ENCODE results near the gene LTBP3. TPM values are rescaled to one million over a fixed set of nuclear protein-coding genes. Genes with fewer than 3 reads are reported as not detected.

Gene LTBP3
- total and polyA plus RNA-seq, 2 experiments from 2014 or later, result 53.7 to 85.3 TPM

DNA sequence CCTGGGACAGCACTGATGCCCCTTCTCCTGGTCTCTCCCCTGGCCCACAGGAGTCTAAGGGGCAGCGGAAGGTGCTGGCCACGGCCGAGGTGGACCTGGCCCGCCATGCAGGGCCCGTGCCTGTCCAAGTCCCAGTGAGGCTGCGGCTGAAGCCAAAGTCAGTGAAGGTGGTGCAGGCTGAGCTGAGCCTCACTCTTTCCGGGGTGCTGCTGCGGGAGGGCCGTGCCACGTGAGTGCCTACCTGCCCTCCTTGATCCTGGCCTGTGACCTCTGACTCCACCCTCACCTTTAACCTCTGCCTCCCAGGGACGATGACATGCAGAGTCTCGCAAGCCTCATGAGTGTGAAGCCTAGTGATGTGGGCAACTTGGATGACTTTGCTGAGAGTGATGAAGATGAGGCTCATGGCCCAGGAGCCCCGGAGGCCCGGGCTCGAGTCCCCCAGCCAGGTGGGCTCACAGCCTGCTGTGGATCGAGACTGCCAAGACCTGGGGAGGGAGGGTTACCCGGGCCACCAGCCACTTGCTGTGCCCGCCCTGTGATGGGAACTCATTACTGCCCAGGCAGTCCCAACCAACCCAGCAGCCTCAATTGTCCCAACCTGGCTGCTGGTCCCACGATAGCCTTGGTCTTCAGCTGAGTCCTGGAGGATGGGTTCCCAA is 22.0 kb upstream of the LTBP3 start:
- Histone ChIP-seq H3K4me2 (no peak overlapping the region), H4K20me1 (ENCODE audit: insufficient read depth, poor library complexity, severe bottlenecking) (no peaks in the 10 kb centered on the region), H2AFZ (no peak overlapping the region), H3K4me3 (no peak overlapping the region), H3K27ac (no peak overlapping the region), H3K27me3 (peaks cover 20% of the 10 kb centered on the region), H3K9me3 (ENCODE audit: low read depth) (no peaks in the 10 kb centered on the region), H3K79me2 (peaks cover 3% of the 10 kb centered on the region), H3K4me1 (ENCODE audit: insufficient read depth) (peaks cover 25% of the 10 kb centered on the region), H3K9me2 (replicated peaks; ENCODE audit: insufficient read depth) (no peaks in the 10 kb centered on the region), H3K36me3 (replicated peaks; ENCODE audit: insufficient read depth, low read depth) (no peaks in the 10 kb centered on the region)
- WGBS (ENCODE audit: low lambda C conversion rate, missing lambda C conversion rate), result 95% methylated on average over 19 of the region's 19 CpGs
- TF ChIP-seq, protein P1, sequence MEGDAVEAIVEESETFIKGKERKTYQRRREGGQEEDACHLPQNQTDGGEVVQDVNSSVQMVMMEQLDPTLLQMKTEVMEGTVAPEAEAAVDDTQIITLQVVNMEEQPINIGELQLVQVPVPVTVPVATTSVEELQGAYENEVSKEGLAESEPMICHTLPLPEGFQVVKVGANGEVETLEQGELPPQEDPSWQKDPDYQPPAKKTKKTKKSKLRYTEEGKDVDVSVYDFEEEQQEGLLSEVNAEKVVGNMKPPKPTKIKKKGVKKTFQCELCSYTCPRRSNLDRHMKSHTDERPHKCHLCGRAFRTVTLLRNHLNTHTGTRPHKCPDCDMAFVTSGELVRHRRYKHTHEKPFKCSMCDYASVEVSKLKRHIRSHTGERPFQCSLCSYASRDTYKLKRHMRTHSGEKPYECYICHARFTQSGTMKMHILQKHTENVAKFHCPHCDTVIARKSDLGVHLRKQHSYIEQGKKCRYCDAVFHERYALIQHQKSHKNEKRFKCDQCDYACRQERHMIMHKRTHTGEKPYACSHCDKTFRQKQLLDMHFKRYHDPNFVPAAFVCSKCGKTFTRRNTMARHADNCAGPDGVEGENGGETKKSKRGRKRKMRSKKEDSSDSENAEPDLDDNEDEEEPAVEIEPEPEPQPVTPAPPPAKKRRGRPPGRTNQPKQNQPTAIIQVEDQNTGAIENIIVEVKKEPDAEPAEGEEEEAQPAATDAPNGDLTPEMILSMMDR (IDR thresholded peaks at IDR 0.05; ENCODE audit: poor library complexity), result no peak
- TF ChIP-seq EZH2 (IDR thresholded peaks at IDR 0.05; ENCODE audit: borderline replicate concordance) (no peak), EZH2phosphoT487 (IDR thresholded peaks at IDR 0.05; ENCODE audit: low read depth, severe bottlenecking, unreplicated experiment) (no peak)
- no peak for DNase-seq (ENCODE audit: low spot score)

- Histone ChIP-seq H3K9me2 (replicated peaks; ENCODE audit: insufficient read depth) (no peaks in the 10 kb centered on the region), H3K79me2 (peaks cover 3% of the 10 kb centered on the region), H3K27me3 (peaks cover 14% of the 10 kb centered on the region), H2AFZ (no peak overlapping the region), H3K4me2 (no peak overlapping the region), H3K4me1 (ENCODE audit: insufficient read depth) (peaks cover 31% of the 10 kb centered on the region), H3K9me3 (ENCODE audit: low read depth) (no peaks in the 10 kb centered on the region), H3K4me3 (no peak overlapping the region), H3K36me3 (replicated peaks; ENCODE audit: insufficient read depth, low read depth) (no peaks in the 10 kb centered on the region), H4K20me1 (ENCODE audit: insufficient read depth, poor library complexity, severe bottlenecking) (peaks cover 5% of the 10 kb centered on the region), H3K27ac (no peak overlapping the region)
- TF ChIP-seq EZH2phosphoT487 (IDR thresholded peaks at IDR 0.05; ENCODE audit: low read depth, severe bottlenecking, unreplicated experiment), result no peak
- TF ChIP-seq, protein P1 (IDR thresholded peaks at IDR 0.05; ENCODE audit: poor library complexity), result no peak
- no peak for DNase-seq (ENCODE audit: low spot score)
- WGBS (ENCODE audit: low lambda C conversion rate, missing lambda C conversion rate), result 95% methylated on average over 4 of the region's 4 CpGs
These were observed 21.1 kb upstream of the LTBP3 start for GRCh38 chr11:65579291-65579690.

GRCh38 chr11:65578667-65579066 is 20.5 kb upstream of the LTBP3 start:
- Histone ChIP-seq H2AFZ (no peak overlapping the region), H3K27ac (no peak overlapping the region), H4K20me1 (ENCODE audit: insufficient read depth, poor library complexity, severe bottlenecking) (peaks cover 8% of the 10 kb centered on the region), H3K4me2 (no peak overlapping the region), H3K4me1 (ENCODE audit: insufficient read depth) (peaks cover 34% of the 10 kb centered on the region), H3K9me2 (replicated peaks; ENCODE audit: insufficient read depth) (no peaks in the 10 kb centered on the region), H3K9me3 (ENCODE audit: low read depth) (no peaks in the 10 kb centered on the region), H3K4me3 (no peak overlapping the region), H3K36me3 (replicated peaks; ENCODE audit: insufficient read depth, low read depth) (no peaks in the 10 kb centered on the region), H3K27me3 (peaks cover 8% of the 10 kb centered on the region), H3K79me2 (peaks cover 4% of the 10 kb centered on the region)
- DNase-seq (ENCODE audit: low spot score), result no peak
- TF ChIP-seq EZH2phosphoT487 (IDR thresholded peaks at IDR 0.05; ENCODE audit: low read depth, severe bottlenecking, unreplicated experiment), result no peak
- no peak for TF ChIP-seq EZH2 (IDR thresholded peaks at IDR 0.05; ENCODE audit: borderline replicate concordance)
- TF ChIP-seq, protein P1 (IDR thresholded peaks at IDR 0.05; ENCODE audit: poor library complexity), result no peak
- WGBS (ENCODE audit: low lambda C conversion rate, missing lambda C conversion rate), result 78% methylated on average over 3 of the region's 3 CpGs
